A549 (cell line): ENCODE data around the gene ANKRD27.

Experiments used
- JUNB ChIP-seq: fragments of >200 bp; sonication (Bioruptor Twin); formaldehyde crosslinking; IDR thresholded peaks from 2 replicates; pipeline ENCODE4 v1.6.1; 2016
- NPAS2 ChIP-seq: fragments of 250-450 bp; sonication (Bioruptor Pico); IDR thresholded peaks from 2 replicates; pipeline ENCODE4 v1.8.0; 2022; ENCODE audit warnings: mild to moderate bottlenecking, moderate library complexity, borderline replicate concordance
- POLR2A ChIP-seq: IDR thresholded peaks from 2 replicates; pipeline ENCODE4 v1.6.1; 2012; ENCODE audit warnings: mild to moderate bottlenecking, low read length
- RAD21 ChIP-seq, 2 experiments: fragments of >200 bp in 1 of 2; sonication (Bioruptor Twin) in 1 of 2; formaldehyde crosslinking in 1 of 2; IDR thresholded peaks in 1 of 2; conservative IDR thresholded peaks in 1 of 2; 2 replicates in 1 of 2; 3 replicates in 1 of 2; pipeline ENCODE4 v1.6.1; 2012 to 2018; ENCODE audit warnings: inconsistent platforms in 1 of 2
- SMC3 ChIP-seq: fragments of >200 bp; sonication (Bioruptor Twin); formaldehyde crosslinking; IDR thresholded peaks from 3 replicates; pipeline ENCODE4 v1.6.1; 2018; ENCODE audit warnings: inconsistent platforms
- USF2 ChIP-seq: fragments of 450-650 bp; IDR thresholded peaks from 2 replicates; pipeline ENCODE4 v1.6.1; 2014; ENCODE audit warnings: antibody characterized with exemption
- TF ChIP-seq, protein P1 (sequence below): fragments of >200 bp; sonication (Bioruptor Twin); formaldehyde crosslinking; IDR thresholded peaks from 3 replicates; pipeline ENCODE4 v1.5.1; 2016
- TF ChIP-seq, protein P2 (sequence below): fragments of 200-600 bp; sonication (generic); IDR thresholded peaks from 2 replicates; pipeline ENCODE4 v1.6.1; 2016; ENCODE audit warnings: antibody characterized with exemption, mild to moderate bottlenecking, moderate library complexity

DNA sequence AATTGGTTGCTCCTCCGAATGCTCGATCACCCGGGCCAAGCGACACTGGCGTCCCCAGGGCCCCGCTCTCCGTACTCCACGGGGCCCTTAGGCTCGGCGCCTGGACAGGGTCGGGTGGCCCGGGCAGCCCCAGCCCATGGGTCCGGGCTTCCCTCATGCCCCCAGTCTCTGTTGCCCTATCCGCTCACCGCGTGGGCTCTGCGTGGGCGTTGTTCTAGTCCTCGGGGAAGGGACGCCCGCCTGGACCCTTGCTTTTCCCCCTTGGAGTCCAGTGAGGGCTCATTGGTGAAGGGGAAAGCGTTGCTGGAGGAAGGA is 45.9 kb upstream of the ANKRD27 start:
- TF ChIP-seq, protein P1, sequence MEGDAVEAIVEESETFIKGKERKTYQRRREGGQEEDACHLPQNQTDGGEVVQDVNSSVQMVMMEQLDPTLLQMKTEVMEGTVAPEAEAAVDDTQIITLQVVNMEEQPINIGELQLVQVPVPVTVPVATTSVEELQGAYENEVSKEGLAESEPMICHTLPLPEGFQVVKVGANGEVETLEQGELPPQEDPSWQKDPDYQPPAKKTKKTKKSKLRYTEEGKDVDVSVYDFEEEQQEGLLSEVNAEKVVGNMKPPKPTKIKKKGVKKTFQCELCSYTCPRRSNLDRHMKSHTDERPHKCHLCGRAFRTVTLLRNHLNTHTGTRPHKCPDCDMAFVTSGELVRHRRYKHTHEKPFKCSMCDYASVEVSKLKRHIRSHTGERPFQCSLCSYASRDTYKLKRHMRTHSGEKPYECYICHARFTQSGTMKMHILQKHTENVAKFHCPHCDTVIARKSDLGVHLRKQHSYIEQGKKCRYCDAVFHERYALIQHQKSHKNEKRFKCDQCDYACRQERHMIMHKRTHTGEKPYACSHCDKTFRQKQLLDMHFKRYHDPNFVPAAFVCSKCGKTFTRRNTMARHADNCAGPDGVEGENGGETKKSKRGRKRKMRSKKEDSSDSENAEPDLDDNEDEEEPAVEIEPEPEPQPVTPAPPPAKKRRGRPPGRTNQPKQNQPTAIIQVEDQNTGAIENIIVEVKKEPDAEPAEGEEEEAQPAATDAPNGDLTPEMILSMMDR: no peak
- TF ChIP-seq JUNB (no peak), POLR2A (no peak), SMC3 (no peak), RAD21 (conservative IDR thresholded peaks at IDR 0.05 in 1 of 2, IDR thresholded peaks at IDR 0.05 in 1 of 2) (no peak), NPAS2 (CRISPR knock-in tag) (no peak), USF2 (no peak)
- TF ChIP-seq, protein P2, sequence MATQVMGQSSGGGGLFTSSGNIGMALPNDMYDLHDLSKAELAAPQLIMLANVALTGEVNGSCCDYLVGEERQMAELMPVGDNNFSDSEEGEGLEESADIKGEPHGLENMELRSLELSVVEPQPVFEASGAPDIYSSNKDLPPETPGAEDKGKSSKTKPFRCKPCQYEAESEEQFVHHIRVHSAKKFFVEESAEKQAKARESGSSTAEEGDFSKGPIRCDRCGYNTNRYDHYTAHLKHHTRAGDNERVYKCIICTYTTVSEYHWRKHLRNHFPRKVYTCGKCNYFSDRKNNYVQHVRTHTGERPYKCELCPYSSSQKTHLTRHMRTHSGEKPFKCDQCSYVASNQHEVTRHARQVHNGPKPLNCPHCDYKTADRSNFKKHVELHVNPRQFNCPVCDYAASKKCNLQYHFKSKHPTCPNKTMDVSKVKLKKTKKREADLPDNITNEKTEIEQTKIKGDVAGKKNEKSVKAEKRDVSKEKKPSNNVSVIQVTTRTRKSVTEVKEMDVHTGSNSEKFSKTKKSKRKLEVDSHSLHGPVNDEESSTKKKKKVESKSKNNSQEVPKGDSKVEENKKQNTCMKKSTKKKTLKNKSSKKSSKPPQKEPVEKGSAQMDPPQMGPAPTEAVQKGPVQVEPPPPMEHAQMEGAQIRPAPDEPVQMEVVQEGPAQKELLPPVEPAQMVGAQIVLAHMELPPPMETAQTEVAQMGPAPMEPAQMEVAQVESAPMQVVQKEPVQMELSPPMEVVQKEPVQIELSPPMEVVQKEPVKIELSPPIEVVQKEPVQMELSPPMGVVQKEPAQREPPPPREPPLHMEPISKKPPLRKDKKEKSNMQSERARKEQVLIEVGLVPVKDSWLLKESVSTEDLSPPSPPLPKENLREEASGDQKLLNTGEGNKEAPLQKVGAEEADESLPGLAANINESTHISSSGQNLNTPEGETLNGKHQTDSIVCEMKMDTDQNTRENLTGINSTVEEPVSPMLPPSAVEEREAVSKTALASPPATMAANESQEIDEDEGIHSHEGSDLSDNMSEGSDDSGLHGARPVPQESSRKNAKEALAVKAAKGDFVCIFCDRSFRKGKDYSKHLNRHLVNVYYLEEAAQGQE: no peak
